Vagina (tissue), 2 donors: ENCODE measurements around the gene SEMA4B.

ENCODE experiments used
- CTCF ChIP-seq, 3 experiments: fragments of 450-650 bp in 2 of 3; fragments of 200-600 bp in 1 of 3; sonication (generic) in 1 of 3; IDR thresholded peaks; one replicate each; pipeline ENCODE4 v1.5.1; 2017 to 2019; ENCODE audit warnings: antibody characterized with exemption in 3 of 3, mild to moderate bottlenecking in 2 of 3, moderate library complexity in 2 of 3
- POLR2A ChIP-seq, 2 donors: fragments of 450-650 bp; IDR thresholded peaks; one replicate each; pipeline ENCODE4 v1.6.1; 2017; ENCODE audit warnings: antibody characterized with exemption in 2 of 2, mild to moderate bottlenecking in 2 of 2, moderate library complexity in 2 of 2
- POLR2AphosphoS5 ChIP-seq, 2 donors: sonication (generic); formaldehyde crosslinking; IDR thresholded peaks; one replicate each; pipeline ENCODE4 v1.9.0; 2017; ENCODE audit warnings: antibody characterized with exemption in 2 of 2, mild to moderate bottlenecking in 2 of 2, low read depth in 1 of 2; ENCODE audit not compliant: insufficient read depth in 1 of 2

DNA sequence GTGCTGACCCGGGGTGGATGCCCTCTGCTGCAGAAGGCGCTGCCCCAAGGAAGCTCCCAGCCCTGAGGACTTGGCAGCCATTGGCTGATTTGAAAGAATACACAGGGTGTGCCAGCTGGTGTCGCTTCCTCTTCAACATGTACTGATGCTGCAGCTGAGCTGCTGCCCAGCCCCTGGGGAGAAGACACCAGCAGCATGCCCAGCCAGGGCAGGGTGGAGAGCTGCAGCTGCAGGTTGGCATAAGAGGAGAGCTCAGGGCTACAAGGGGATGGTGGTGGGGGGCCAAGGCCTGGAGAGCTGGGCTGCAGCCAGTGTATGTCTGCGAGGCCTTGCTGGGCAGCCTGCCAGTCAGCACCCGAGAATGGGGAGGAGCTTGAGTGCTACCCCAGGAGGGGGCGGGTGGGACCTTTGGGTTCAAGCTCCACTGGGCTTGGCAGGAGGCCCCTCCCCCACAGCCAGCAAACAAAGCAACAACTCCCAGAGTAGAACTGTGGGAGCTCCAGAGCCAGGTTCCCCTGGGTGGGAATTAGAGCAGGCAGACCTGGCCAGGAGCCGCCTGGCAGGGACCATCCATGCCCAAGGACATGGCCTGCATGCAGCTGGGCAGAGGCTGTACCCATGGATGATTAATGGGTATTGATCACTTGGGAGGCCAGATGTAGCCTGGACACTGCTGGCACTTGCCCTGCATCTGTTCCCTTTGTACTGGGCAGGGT is 9.2 kb upstream of the SEMA4B start:
- TF ChIP-seq CTCF (IDR thresholded peaks at IDR 0.05) (no peak), POLR2A (IDR thresholded peaks at IDR 0.05) (no peak), POLR2AphosphoS5 (IDR thresholded peaks at IDR 0.05; ENCODE audit: insufficient read depth in 1 of 2, low read depth in 1 of 2) (peak in 1 of 2 donors; percentile 33)
